T-helper 1 cell treated with Interleukin-12 subunit alpha and Interleukin-12 subunit beta and Interleukin-4 antibody, amounts not matched to agents 30 μg/mL and 1 μg/mL, for 36 hours (primary cell): ENCODE measurements around the gene MNX1.

Experiments
- H3K27ac Mint-ChIP-seq: one replicate; pipeline ENCODE4 v1.8.0; 2021; ENCODE audit warnings: mild to moderate bottlenecking, mixed read lengths
- H3K27me3 Mint-ChIP-seq: one replicate; pipeline ENCODE4 v1.8.0; 2021; ENCODE audit warnings: low read depth, mixed read lengths
- H3K36me3 Mint-ChIP-seq: one replicate; pipeline ENCODE4 v1.8.0; 2021; ENCODE audit warnings: low read depth, mixed read lengths
- H3K4me1 Mint-ChIP-seq: one replicate; pipeline ENCODE4 v1.8.0; 2021; ENCODE audit warnings: low read depth, mixed read lengths
- H3K4me3 Mint-ChIP-seq: one replicate; pipeline ENCODE4 v1.8.0; 2021; ENCODE audit warnings: mild to moderate bottlenecking, moderate library complexity, mixed read lengths
- H3K9me3 Mint-ChIP-seq: one replicate; pipeline ENCODE4 v1.8.0; 2021; ENCODE audit warnings: mixed read lengths

MNX1 gene

DNA sequence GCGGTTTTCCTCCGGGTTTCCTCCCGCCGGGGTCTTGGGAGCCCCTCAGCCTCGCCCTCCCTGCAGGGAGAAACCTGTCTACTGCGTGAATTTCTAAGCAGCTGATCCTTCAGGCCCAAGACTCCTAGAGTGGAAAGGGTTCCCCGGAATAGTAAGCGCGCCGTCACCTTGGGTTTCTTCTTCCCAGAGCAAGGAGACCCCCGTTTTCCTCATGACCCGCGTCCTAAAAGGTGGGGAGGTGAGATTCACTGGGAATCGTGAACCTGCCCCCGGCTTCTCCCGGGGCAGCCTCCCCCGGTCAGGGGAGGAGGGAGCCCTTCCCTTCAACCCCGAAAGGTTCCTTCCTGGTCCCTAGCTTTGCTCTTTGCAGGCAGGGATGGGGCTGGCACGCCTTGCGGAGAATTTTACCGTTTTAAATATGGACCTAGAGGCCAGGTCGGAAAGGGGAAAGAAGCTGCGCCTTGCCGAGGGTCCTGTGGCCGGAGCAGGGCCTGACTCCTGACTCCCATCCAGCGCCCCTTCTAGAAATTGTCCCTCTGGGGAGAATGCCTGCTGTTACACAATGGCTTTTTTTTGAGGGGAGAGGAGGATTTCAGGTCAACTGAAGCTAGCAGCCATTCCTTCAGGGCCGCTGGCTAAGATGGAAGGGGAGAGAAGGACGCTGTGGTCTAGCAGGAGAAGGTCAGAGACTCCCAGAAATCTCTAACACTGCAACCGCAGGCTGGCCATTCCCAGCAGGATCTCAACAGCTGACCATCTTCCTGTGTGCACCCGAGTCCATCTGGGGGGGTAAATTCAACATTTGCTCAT is 11.6 kb upstream of the MNX1 start:
- H3K4me1 Mint-ChIP-seq = peaks cover 2% of the 10 kb centered on the region
- peaks cover 81% of the 10 kb centered on the region for H3K27me3 Mint-ChIP-seq
- no peaks in the 10 kb centered on the region for H3K36me3 Mint-ChIP-seq
- H3K9me3 Mint-ChIP-seq = peaks cover 5% of the 10 kb centered on the region
- H3K4me3 Mint-ChIP-seq = no peak overlapping the region
- no peak overlapping the region for H3K27ac Mint-ChIP-seq

DNA sequence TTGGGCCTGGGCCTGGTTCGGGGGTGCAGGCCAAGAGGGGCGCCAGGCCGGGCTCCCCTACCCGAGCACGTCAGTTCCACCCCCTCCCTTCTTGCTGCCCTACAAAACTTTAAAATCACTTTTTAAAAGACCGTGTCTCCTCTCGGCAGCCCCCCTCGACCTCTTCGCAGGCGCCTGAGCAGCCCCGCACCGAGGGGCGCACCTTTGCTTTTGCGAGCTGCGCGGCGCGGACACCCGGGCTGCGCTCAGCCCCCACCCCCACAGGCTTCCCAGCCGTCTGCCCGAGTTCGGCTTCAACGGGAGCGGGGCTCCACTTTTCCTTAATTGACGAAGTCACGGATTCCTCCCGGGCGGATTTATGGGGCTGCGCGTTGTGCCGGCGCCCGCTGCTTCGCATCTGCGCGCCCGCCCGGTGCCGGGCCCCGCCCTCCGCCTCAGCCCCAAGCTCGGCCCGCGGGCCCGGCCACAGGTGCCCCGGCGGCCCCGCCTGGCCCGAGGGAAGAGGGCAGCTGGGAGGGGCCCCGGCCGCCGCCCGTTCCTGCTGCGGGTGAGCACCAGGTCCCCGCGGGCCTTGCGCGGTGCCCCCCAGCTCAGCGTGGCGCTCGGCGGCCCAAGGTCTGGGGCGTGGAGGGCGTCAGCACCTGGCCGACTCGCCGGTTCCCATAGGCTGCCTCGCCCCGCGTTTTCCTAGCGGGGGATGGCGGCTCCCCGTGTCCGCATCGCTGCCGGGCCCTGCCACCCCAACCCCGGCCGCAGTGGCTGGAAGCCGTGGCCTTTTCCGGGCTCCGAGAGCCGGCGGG is 10.8 kb upstream of the MNX1 start:
- no peak overlapping the region for H3K4me3 Mint-ChIP-seq
- H3K27ac Mint-ChIP-seq = no peak overlapping the region
- peaks cover 81% of the 10 kb centered on the region for H3K27me3 Mint-ChIP-seq
- H3K9me3 Mint-ChIP-seq = peaks cover 5% of the 10 kb centered on the region
- peaks cover 7% of the 10 kb centered on the region for H3K4me1 Mint-ChIP-seq
- H3K36me3 Mint-ChIP-seq = no peaks in the 10 kb centered on the region

DNA sequence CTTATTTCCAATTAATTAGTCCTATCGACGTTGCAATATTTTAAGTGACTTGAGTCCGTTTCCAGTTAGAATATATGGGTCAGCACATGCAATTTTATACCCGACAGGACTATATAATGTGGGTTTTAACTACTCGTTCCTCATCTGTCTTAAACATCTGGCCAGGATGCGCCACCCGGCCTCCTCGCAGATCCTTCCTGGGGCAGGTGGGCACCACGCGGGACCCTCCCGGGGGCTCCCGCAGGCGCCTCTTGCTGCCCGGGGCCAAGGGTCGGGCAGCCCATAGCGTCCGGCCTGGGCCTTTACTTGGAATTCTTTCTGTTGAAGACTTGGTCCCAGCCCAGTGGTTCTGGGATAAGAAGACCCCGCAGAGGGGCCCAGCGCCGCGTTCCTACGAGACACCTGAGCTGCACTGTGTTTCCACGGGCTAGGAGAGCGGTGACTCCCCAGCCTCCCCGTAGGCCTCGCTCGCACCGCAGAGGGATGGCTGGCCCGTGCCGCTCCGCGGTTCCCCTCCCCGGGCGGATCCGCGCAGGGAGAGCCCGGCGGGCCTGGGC is 10.1 kb upstream of the MNX1 start:
- Mint-ChIP-seq H3K27ac (no peak overlapping the region), H3K36me3 (no peaks in the 10 kb centered on the region), H3K9me3 (peaks cover 5% of the 10 kb centered on the region), H3K4me3 (no peak overlapping the region), H3K27me3 (peaks cover 81% of the 10 kb centered on the region), H3K4me1 (peaks cover 13% of the 10 kb centered on the region)

DNA sequence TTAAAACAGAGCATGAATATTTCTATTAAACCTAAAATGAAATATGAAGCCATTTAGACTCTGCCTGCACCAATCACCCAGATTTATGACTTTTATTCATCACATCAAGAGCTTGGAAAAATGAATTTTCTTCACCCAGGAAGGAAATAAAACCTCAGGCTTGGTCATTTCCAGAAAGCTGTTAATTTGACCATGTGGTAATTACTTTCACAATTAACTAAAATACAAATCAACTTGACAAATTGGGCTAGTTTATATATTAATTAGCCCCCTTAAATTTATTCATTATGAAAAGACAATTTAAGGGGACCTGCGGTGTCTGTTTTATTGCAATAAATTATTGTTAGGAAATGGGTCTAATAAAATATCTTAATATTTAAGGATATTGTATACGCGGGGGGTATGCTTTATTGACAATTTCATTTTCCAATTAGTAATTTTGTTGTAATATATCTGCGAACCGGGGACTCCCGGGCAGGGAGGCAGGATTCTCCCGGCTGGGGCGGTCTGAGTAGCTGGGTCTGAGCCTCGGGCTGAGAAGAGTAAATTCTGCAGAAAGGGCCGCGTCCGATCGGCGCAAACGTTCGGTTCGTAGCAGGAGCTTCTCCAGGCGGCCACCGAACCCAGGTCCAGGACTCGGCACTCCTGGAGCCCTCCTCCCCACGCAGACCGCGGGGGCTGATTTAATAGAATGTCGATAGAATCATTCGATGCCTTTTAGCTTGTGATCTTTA is 9.4 kb upstream of the MNX1 start:
- H3K36me3 Mint-ChIP-seq = no peaks in the 10 kb centered on the region
- peaks cover 80% of the 10 kb centered on the region for H3K27me3 Mint-ChIP-seq
- H3K4me3 Mint-ChIP-seq = no peak overlapping the region
- peaks cover 13% of the 10 kb centered on the region for H3K4me1 Mint-ChIP-seq
- H3K27ac Mint-ChIP-seq = no peak overlapping the region
- H3K9me3 Mint-ChIP-seq = peaks cover under 1% of the 10 kb centered on the region

DNA sequence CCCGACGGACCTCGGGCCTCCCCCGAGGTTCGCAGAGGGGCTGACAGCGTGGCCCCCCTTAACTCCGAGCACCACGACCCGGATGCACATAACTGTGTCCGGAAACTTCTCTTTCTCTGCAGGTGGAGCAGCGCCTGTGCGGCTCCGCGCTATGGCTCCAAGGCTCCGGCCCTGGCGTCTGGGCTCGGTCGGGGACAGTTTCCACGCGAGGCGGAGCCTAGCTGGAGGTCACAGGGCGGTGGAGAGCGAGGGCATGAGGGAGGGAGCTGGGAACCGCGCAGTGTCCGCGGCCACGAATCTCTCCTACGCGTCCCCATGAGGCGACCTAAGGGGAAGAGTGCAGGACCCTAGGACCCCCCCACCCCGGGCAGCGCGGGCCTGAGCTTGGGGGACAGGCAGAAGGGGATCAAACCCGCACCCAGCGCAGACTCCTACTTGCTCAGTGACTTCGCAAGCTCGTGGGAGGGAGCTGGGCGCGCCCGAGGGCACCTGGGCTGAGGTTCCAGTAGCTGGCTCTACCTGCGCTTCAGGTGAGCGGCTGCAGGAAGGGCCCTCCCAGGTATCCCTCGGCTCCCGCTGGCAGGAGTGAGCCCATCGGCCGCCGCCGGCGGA is 8.6 kb upstream of the MNX1 start:
- Mint-ChIP-seq H3K4me3 (no peak overlapping the region), H3K36me3 (no peaks in the 10 kb centered on the region), H3K27ac (peak overlapping the region; percentile 62), H3K9me3 (no peaks in the 10 kb centered on the region), H3K4me1 (peaks cover 13% of the 10 kb centered on the region), H3K27me3 (peaks cover 80% of the 10 kb centered on the region)

DNA sequence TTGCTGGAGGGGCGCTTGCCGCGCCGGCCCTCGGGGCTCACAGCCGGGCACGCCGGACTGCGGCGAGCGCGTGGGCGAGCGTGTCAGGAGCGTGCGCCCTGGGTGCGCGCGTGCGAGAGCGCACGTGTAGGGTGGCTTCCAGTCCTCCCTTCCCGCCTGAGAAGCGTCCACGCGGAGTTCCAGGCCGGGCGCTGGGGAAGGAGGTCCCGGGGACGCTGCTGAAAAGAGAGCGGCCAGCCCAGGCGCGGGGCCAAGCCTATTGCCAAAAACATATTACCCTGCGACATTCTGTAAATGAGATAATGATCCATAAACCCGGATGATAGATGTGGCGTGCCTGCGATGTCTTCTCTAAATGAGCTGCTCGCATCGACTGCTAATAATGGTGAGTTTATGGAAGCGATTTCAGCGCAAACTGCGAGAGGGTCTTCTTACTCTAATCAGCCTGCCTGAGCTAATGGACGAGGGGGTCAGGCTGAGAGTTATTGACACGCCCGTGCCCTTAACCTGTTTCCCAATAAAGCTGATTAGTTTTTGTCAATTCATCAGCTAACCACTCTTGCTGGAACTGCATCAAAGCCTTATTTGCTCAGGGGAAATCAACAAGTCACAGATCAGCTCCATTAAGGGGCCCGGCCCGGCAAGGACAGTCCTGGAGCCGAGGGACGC is 8.0 kb upstream of the MNX1 start:
- no peak overlapping the region for H3K4me3 Mint-ChIP-seq
- peaks cover 13% of the 10 kb centered on the region for H3K4me1 Mint-ChIP-seq
- H3K9me3 Mint-ChIP-seq = no peaks in the 10 kb centered on the region
- H3K36me3 Mint-ChIP-seq = no peaks in the 10 kb centered on the region
- H3K27ac Mint-ChIP-seq = no peak overlapping the region
- peaks cover 80% of the 10 kb centered on the region for H3K27me3 Mint-ChIP-seq

DNA sequence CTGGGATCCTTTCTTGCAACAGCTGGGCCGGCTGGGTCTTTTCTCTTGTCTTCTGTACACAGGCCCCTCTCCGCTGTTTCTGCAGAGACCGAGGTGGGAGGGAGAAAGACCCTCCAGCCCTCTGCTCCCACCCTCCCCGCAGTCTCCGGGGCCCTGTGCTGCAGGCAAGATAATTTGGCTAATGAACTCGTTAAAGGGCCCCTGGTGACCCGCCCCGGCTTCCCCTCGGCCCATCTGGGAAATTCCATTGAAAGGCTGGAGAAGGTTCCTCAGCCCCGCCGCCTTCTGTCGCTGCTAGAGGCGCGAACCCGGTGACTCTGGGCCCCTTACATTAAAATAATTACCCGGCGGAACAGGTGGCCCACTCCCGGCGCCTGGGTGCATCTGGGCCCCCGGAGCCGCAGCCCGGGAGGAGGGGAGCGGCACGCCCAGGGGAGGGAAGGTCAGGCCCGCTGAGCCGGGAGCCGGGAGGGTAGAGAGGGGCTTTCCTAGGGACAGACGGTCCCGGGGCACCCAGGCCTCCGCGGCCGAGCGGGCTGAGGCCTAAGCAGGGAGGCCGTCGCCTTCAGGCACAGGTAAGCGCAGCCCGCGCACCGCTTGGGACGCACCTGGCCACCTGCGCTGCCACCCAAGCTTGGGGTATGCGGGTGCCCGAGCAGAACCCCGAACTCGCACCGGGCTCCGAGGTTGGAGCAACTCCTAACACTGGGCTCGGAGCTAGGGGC is 7.3 kb upstream of the MNX1 start:
- no peak overlapping the region for H3K4me3 Mint-ChIP-seq
- H3K27ac Mint-ChIP-seq = no peak overlapping the region
- no peaks in the 10 kb centered on the region for H3K36me3 Mint-ChIP-seq
- peaks cover 80% of the 10 kb centered on the region for H3K27me3 Mint-ChIP-seq
- H3K9me3 Mint-ChIP-seq = no peaks in the 10 kb centered on the region
- peaks cover 13% of the 10 kb centered on the region for H3K4me1 Mint-ChIP-seq

DNA sequence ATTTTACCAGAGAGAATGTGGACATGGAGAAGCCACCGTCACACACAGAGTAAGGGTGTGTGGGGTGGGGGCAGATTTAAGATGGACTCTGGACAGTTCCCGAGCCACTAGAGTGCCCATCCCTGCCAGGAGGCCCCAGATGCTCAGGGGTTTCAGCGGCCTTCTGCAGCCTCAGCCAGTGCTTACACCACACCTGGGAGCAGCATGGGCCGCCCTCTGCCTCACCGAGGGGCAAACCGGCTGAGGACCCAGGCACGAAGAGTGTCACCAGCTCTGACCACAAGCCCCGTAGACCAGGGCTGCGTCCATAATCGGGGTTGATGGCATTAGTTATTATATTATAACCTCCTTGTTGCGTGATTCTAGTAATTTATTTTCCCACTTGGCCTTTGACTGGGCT is 6.7 kb upstream of the MNX1 start:
- Mint-ChIP-seq H3K27me3 (peaks cover 80% of the 10 kb centered on the region), H3K9me3 (no peaks in the 10 kb centered on the region), H3K4me3 (no peak overlapping the region), H3K4me1 (peaks cover 13% of the 10 kb centered on the region), H3K27ac (no peak overlapping the region), H3K36me3 (no peaks in the 10 kb centered on the region)

DNA sequence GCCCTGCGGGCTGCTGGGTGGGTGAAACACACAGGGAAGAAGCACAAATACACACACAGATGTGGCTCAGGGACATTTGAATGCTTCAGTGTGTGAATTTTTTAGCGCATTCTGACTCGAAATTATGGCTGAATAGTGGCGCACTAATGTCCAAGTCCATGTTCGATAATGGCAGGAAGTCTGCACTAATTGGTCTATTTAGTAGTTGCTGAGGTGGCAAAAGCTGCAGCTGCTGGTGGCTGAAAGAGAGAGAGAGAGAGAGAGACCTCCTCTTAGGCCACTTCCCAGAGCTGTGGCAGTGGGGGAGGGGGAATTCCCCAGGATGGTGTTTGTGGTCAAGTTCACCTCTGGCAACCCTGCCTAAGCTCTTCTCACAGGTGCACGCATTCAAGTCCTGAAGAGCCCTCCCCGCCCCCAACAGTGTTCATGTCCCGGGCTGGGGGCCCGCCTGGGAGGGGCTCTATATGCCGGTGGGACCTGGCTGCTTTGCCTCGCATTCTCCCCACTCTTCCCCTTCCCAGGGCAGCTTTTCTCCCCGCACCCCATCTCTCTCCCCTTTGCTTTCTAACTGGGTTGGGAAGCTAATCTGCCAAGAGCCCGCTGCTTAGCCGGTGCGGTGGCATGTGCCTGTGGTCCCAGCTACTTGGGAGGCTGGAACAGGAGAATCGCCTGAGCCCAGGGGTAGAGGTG is 6.0 kb upstream of the MNX1 start:
- Mint-ChIP-seq H3K4me1 (peaks cover 16% of the 10 kb centered on the region), H3K9me3 (no peaks in the 10 kb centered on the region), H3K27ac (no peak overlapping the region), H3K36me3 (no peaks in the 10 kb centered on the region), H3K4me3 (no peak overlapping the region), H3K27me3 (peaks cover 83% of the 10 kb centered on the region)

DNA sequence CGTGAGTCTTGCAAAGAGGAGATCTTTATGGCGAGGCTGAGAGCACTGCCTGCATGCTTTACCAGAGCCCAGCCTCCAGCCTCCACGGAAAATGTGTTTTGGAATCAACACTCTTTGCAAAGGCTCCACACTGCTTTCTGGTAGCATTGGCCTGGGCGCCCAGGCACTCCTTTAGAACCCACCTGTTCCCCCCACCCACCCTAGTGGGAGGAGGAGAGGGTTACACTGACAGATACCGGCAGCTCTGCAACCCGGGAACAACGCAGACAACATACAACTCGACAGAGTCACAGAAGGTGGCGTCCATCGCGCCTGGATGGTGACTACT is 5.5 kb upstream of the MNX1 start:
- Mint-ChIP-seq H3K9me3 (no peaks in the 10 kb centered on the region), H3K36me3 (no peaks in the 10 kb centered on the region), H3K27me3 (peaks cover 88% of the 10 kb centered on the region), H3K4me1 (peaks cover 18% of the 10 kb centered on the region), H3K27ac (no peak overlapping the region), H3K4me3 (no peak overlapping the region)

DNA sequence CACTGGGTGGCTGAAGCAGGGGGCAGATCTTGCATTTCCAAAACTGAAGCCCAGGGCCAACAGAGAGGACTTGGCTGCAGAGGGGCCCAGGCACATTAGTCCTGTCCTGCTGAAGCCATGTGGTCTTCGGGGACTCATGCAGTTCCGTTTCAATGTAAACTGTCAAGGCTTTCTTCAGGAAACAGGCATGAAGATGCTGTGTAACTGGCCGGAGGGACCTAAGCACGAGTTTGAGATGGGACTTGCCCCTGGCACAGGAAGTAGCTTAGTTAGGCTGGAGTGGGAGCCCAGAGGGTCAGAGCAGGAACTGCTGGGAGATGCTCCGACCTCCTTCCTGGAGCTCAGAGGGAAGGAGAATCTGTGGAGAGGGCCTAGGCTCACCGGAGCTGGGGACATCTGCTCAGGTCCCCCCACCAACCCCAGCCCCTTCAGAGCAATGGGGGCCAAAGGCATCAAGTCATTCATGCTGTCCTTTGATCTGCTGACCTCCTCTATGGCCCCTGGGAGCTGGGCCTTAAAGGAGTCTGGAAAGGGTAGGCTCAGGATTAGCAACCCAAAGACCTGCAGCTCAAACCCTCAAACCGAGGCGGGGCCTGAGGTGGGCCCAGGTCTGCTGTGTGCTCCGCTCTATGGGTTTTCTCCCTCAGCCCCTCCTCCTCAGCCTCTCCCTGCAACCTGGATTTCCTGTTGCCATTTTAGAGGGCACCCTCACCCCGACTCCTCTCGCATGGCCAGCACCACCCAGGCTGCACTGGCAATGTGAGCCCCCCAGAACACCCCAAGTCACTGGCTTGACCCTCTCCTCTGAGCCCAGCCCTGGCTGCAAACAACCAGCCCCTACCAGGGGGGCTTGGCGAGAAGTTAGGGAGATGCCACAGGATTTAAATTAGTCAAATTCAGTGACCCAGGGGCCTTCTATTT is 4.4 kb upstream of the MNX1 start:
- H3K27me3 Mint-ChIP-seq = peaks cover 83% of the 10 kb centered on the region
- H3K27ac Mint-ChIP-seq = no peak overlapping the region
- no peaks in the 10 kb centered on the region for H3K9me3 Mint-ChIP-seq
- H3K4me3 Mint-ChIP-seq = no peak overlapping the region
- H3K4me1 Mint-ChIP-seq = peaks cover 18% of the 10 kb centered on the region
- H3K36me3 Mint-ChIP-seq = no peaks in the 10 kb centered on the region
